Effector CD4-positive, alpha-beta T cell (primary cell): ENCODE data around the gene MPZL1.

Experiments
- DNase-seq: peaks from one replicate; pipeline ENCODE4 v3.0.0-alpha.2; 2020

The MPZL1 gene

GRCh38 chr1:167751676-167752075 lies 29.9 kb downstream of the MPZL1 start:
- DNase-seq: no peak

GRCh38 chr1:167752219-167752985 lies 30.6 kb downstream of the MPZL1 start:
- no peak for DNase-seq

- no peak for DNase-seq
Observed at GRCh38 chr1:167755654-167756053, 33.9 kb downstream of the MPZL1 start.

GRCh38 chr1:167756730-167757405 lies 35.1 kb downstream of the MPZL1 start:
- DNase-seq: no peak

- DNase-seq: no peak
Observed at GRCh38 chr1:167757433-167758309, 35.9 kb downstream of the MPZL1 start.

- no peak for DNase-seq
Observed at GRCh38 chr1:167761400-167761799, 39.6 kb downstream of the MPZL1 start.

- no peak for DNase-seq
Observed at GRCh38 chr1:167762061-167762746, 40.4 kb downstream of the MPZL1 start.

- no peak for DNase-seq
Observed at GRCh38 chr1:167763525-167764220, 41.9 kb downstream of the MPZL1 start.

GRCh38 chr1:167764458-167765330 lies 42.9 kb downstream of the MPZL1 start:
- no peak for DNase-seq

- DNase-seq: no peak
Observed at GRCh38 chr1:167765496-167765895, 43.7 kb downstream of the MPZL1 start.

- no peak for DNase-seq
Observed at GRCh38 chr1:167766538-167766937, 44.8 kb downstream of the MPZL1 start.

- DNase-seq: no peak
Observed at GRCh38 chr1:167767761-167768160, 46.0 kb downstream of the MPZL1 start.

GRCh38 chr1:167770127-167770526 lies 48.3 kb downstream of the MPZL1 start:
- no peak for DNase-seq

- no peak for DNase-seq
Observed at GRCh38 chr1:167772436-167772835, 50.7 kb downstream of the MPZL1 start.

GRCh38 chr1:167773516-167773915 lies 51.7 kb downstream of the MPZL1 start:
- DNase-seq: no peak

- no peak for DNase-seq
Observed at GRCh38 chr1:167774710-167775109, 52.9 kb downstream of the MPZL1 start.

GRCh38 chr1:167775178-167775577 lies 53.4 kb downstream of the MPZL1 start:
- DNase-seq: no peak

GRCh38 chr1:167776151-167776550 lies 54.4 kb downstream of the MPZL1 start:
- DNase-seq: no peak

GRCh38 chr1:167776616-167777268 lies 55.0 kb downstream of the MPZL1 start:
- DNase-seq: no peak

GRCh38 chr1:167777269-167777650 lies 55.5 kb downstream of the MPZL1 start:
- DNase-seq: no peak

GRCh38 chr1:167781558-167781957 lies 59.8 kb downstream of the MPZL1 start:
- no peak for DNase-seq
